ENCODE measurements around the gene SPON1. TPM values are rescaled to one million over a fixed set of nuclear protein-coding genes. Genes with fewer than 3 reads are reported as not detected.
A peak's percentile ranks its signal among the peaks of the same experiment; 100 is the strongest.

The SPON1 gene
- total RNA-seq, 1 experiment from 2014 or later, result 0.20 TPM

- Histone ChIP-seq H3K56ac (ENCODE audit: insufficient read length, low read depth, low read length) (no peak overlapping the region), H3K4me1 (ENCODE audit: insufficient read depth, low read length) (no peaks in the 10 kb centered on the region), H3K14ac (ENCODE audit: insufficient read depth, low read length) (no peak overlapping the region), H3T11ph (ENCODE audit: low read length) (no peak overlapping the region), H4K91ac (ENCODE audit: insufficient read length, low read depth, low read length) (no peak overlapping the region), H3K9ac (ENCODE audit: extremely low read depth, insufficient read length, low read length) (no peak overlapping the region), H2AFZ (ENCODE audit: low read length) (no peak overlapping the region), H4K8ac (replicated peaks; ENCODE audit: insufficient read length, low read depth, low read length) (no peak overlapping the region), H3K23ac (ENCODE audit: insufficient read length, low read depth, low read length) (no peak overlapping the region), H3K18ac (ENCODE audit: insufficient read length, low read depth, low read length) (no peak overlapping the region), H2AK5ac (ENCODE audit: insufficient read length, low read length) (no peak overlapping the region), H2BK15ac (ENCODE audit: low read depth, low read length) (no peak overlapping the region), H3K4me2 (ENCODE audit: insufficient read depth, insufficient read length, low read length) (no peak overlapping the region), H3K27ac (ENCODE audit: insufficient read length, low read depth, low read length) (no peak overlapping the region), H2BK120ac (ENCODE audit: low read depth, low read length, poor library complexity, severe bottlenecking) (no peak overlapping the region), H4K5ac (ENCODE audit: insufficient read length, low read depth, low read length) (no peak overlapping the region), H3K79me2 (ENCODE audit: insufficient read depth, low read length) (no peaks in the 10 kb centered on the region), H3K4ac (ENCODE audit: low read depth, low read length) (no peak overlapping the region), H2BK5ac (ENCODE audit: insufficient read length, low read length) (no peak overlapping the region), H3K27me3 (ENCODE audit: insufficient read depth, low read length) (no peaks in the 10 kb centered on the region), H3K79me1 (ENCODE audit: insufficient read depth, low read depth, low read length, poor library complexity, severe bottlenecking) (no peaks in the 10 kb centered on the region), H2BK20ac (ENCODE audit: low read depth, low read length, poor library complexity, severe bottlenecking) (no peak overlapping the region), H3K23me2 (ENCODE audit: insufficient read length, low read depth, low read length, poor library complexity, severe bottlenecking) (no peaks in the 10 kb centered on the region), H2BK12ac (ENCODE audit: insufficient read length, low read depth, low read length) (no peak overlapping the region), H4K20me1 (ENCODE audit: control insufficient read depth, insufficient read depth, insufficient read length) (no peaks in the 10 kb centered on the region), H3K9me3 (ENCODE audit: control insufficient read depth, low read depth, low read length) (no peaks in the 10 kb centered on the region)
- TF ChIP-seq CTCF (conservative IDR thresholded peaks at IDR 0.05), result peak; percentile 63
- DNase-seq, result peak; percentile 55
- Mint-ChIP-seq H3K4me3 (no peak overlapping the region), H3K27ac (no peak overlapping the region), H3K27me3 (ENCODE audit: low read depth) (peaks cover 31% of the 10 kb centered on the region), H3K36me3 (ENCODE audit: insufficient read depth in 1 of 3, low read depth in 3 of 3) (no peaks in the 10 kb centered on the region), H3K9me3 (no peaks in the 10 kb centered on the region; a peak in 1 of 5 replicates), H3K4me1 (peaks cover 19 to 42% of the 10 kb centered on the region in 2 experiments)
- whole genome bisulfite sequencing (ENCODE audit: extremely low coverage, insufficient read length, low lambda C conversion rate), result no CpG with 5 or more reads among the region's 2 CpGs
These were observed 8.5 kb downstream of the SPON1 start for GRCh38 chr11:13970986-13971385.

Data from H9 (cell line).